H1 (cell line): ENCODE data around the gene DIPK1A.

Experiments
- CBX5 ChIP-seq: fragments of 300-800, 300-1000 bp; sonication (generic); IDR thresholded peaks from 2 replicates; pipeline ENCODE4 v1.7.1; 2016; ENCODE audit warnings: antibody characterized with exemption, low read length, low read depth
- CEBPB ChIP-seq: IDR thresholded peaks from 2 replicates; pipeline ENCODE4 v1.6.1; 2012; ENCODE audit warnings: low read depth, low read length
- CTBP2 ChIP-seq: IDR thresholded peaks from 2 replicates; pipeline ENCODE4 v1.7.0; 2011; ENCODE audit warnings: borderline replicate concordance, mild to moderate bottlenecking, moderate library complexity, mixed read lengths, low read length; ENCODE audit not compliant: insufficient read depth, insufficient read length
- EP300 ChIP-seq, 2 experiments: IDR thresholded peaks; 1 replicate in 1 of 2; 2 replicates in 1 of 2; pipeline ENCODE4 v1.6.1; 2011 to 2012; ENCODE audit warnings: low read depth in 2 of 2, low read length in 2 of 2, mild to moderate bottlenecking in 2 of 2, borderline replicate concordance in 1 of 2, inconsistent platforms in 1 of 2, moderate library complexity in 1 of 2
- EZH2 ChIP-seq: fragments of 200-600 bp; sonication (generic); IDR thresholded peaks from 2 replicates; pipeline ENCODE4 v1.7.1; 2012; ENCODE audit warnings: low read depth, mild to moderate bottlenecking, moderate library complexity, low read length, inconsistent platforms; ENCODE audit not compliant: severe bottlenecking
- KDM4A ChIP-seq: IDR thresholded peaks from one replicate; pipeline ENCODE4 v1.7.1; 2012; ENCODE audit warnings: low read depth, mild to moderate bottlenecking, moderate library complexity, low read length, inconsistent platforms; ENCODE audit not compliant: severe bottlenecking
- NRF1 ChIP-seq: IDR thresholded peaks from 2 replicates; pipeline ENCODE4 v1.6.1; 2011; ENCODE audit warnings: mild to moderate bottlenecking, low read depth, low read length, improper control_type of control experiment
- POLR2A ChIP-seq, 2 experiments: IDR thresholded peaks; 1 replicate in 1 of 2; 2 replicates in 1 of 2; pipeline ENCODE4 v1.6.1; 2011; ENCODE audit warnings: low read depth in 2 of 2, low read length in 2 of 2, mild to moderate bottlenecking in 2 of 2; ENCODE audit errors: control extremely low read depth in 1 of 2
- SIRT6 ChIP-seq: IDR thresholded peaks from one replicate; pipeline ENCODE4 v1.7.1; 2012; ENCODE audit warnings: low read length, inconsistent platforms
- USF2 ChIP-seq: IDR thresholded peaks from 2 replicates; pipeline ENCODE4 v1.6.1; 2011; ENCODE audit warnings: low read length, improper control_type of control experiment
- TF ChIP-seq, protein P1 (sequence below), 3 experiments: IDR thresholded peaks; 1 replicate in 2 of 3; 2 replicates in 1 of 3; pipeline versions ENCODE4 v1.5.1 to v1.6.1; 2011; ENCODE audit warnings: low read length in 3 of 3, mild to moderate bottlenecking in 3 of 3, inconsistent platforms in 2 of 3, low read depth in 1 of 3, moderate library complexity in 1 of 3; ENCODE audit not compliant: insufficient read depth in 1 of 3; ENCODE audit errors: control extremely low read depth in 1 of 3

GRCh38 chr1:92975551-92976232 lies 14.4 kb upstream of the DIPK1A start:
- no peak for TF ChIP-seq CBX5
- TF ChIP-seq, protein P1, sequence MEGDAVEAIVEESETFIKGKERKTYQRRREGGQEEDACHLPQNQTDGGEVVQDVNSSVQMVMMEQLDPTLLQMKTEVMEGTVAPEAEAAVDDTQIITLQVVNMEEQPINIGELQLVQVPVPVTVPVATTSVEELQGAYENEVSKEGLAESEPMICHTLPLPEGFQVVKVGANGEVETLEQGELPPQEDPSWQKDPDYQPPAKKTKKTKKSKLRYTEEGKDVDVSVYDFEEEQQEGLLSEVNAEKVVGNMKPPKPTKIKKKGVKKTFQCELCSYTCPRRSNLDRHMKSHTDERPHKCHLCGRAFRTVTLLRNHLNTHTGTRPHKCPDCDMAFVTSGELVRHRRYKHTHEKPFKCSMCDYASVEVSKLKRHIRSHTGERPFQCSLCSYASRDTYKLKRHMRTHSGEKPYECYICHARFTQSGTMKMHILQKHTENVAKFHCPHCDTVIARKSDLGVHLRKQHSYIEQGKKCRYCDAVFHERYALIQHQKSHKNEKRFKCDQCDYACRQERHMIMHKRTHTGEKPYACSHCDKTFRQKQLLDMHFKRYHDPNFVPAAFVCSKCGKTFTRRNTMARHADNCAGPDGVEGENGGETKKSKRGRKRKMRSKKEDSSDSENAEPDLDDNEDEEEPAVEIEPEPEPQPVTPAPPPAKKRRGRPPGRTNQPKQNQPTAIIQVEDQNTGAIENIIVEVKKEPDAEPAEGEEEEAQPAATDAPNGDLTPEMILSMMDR (IDR thresholded peaks at IDR 0.05; ENCODE audit: control extremely low read depth in 1 of 3, insufficient read depth in 1 of 3, low read depth in 1 of 3, low read length in 3 of 3) = no peak
- TF ChIP-seq USF2 = no peak
- TF ChIP-seq POLR2A (IDR thresholded peaks at IDR 0.05; ENCODE audit: control extremely low read depth in 1 of 2, low read depth in 2 of 2, low read length in 2 of 2) = no peak
- no peak for TF ChIP-seq EZH2
- TF ChIP-seq CEBPB = no peak
- TF ChIP-seq NRF1 = no peak
- TF ChIP-seq SIRT6 = no peak
- no peak for TF ChIP-seq EP300 (IDR thresholded peaks at IDR 0.05; ENCODE audit: borderline replicate concordance in 1 of 2, low read depth in 2 of 2, low read length in 2 of 2)
- no peak for TF ChIP-seq CTBP2
- no peak for TF ChIP-seq KDM4A
